HG03064 (cell line): Measurements from ENCODE around the gene VWA3A.
"Not testable (repeated sequence)": the region's sequence is repeated elsewhere in the genome, so short reads cannot be mapped to it uniquely, and the experiment has no call there.

ENCODE experiments used
- ATAC-seq: cut with Tn5 transposase; IDR thresholded peaks from one replicate; pipeline ENCODE4 v1.9.1; 2021; ENCODE audit warnings: low read depth; ENCODE audit not compliant: unreplicated experiment

Gene VWA3A

DNA sequence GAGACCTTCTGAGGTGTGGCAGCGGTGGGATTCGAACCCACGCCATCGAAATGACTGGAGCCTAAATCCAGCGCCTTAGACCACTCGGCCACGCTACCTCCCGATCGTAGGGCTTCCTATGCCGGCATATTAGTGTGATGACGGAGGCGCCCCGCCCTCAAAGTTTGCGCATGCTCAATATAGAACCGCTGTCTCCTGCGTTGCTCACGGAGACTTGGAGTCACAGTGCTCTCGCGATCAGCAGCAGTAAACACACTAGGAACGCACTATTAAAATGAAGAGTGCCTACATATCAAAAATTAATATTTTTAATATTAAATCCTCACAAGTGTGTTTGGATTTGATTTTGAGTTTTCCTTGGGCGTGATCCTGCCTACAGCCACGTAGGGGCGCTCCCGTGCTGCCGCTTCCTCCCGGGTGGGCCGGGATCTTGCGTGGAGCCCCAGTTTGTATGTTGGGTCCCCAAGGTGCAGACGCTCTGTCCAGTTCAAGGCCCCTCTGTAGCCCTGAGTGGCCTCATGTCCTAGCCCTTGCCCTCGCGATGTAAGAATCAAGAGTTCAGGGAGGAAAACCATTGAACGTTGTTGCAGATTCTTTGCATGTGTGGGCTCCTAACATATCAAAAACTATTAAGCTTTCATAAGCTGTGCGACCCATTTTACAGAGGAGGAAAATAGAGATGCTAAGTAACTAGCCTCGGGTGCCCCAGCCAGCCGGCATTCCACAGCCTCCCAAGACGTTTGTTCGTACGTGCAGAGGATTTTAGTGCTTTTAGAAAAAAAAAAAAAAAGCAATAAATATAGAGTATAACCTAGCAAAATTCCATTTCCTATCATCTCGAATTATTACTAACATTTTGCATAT, 103.6 kb downstream of the VWA3A start:
- no peak for ATAC-seq

DNA sequence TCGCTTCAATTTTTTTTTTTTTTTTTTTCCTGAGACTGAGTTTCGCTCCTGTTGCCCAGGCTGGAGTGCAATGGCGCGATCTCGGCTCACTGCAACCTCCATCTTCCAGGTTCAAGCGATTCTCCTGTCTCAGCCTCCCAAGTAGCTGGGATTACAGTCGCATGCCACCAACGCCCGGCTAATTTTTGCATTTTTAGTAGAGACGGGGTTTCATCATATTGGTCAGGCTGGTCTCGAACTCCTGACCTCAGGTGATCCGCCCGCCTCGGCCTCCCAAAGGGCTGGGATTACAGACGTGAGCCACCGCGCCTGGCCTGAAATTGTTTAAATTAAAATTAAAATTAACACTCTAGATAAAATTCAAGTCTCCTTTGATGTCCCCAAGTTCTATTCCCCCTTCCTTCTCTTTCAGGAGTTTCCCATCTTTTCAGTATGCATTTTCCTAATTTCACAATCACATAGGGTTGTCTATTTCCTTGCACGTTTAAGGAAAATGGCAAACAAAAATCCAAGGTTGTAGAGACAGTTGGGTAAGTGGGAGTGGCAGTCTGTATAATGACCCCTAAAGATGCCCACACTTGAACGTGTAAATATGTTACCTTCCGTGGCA, 104.3 kb downstream of the VWA3A start:
- ATAC-seq: not testable (repeated sequence)

GRCh38 chr16:22198547-22199293, 106.4 kb downstream of the VWA3A start:
- no peak for ATAC-seq

DNA sequence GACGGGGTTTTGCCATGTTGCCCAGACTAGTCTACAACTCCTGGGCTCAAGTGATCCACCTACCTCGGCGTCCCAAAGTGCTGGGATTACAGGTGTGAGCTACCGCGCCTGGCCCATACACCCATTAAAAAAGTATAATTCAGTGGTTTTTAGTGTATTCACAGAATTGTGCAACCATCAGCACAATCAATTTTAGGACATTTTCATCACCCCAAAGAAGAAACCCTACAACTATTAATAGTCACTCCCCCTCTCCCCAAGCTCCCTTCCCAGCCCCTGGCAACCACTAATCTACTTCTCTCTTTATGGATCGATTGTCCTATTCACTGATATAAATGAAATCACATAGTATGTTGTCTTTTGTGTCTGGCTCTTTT, 109.9 kb downstream of the VWA3A start:
- no peak for ATAC-seq

- no peak for ATAC-seq
These were observed 110.8 kb downstream of the VWA3A start for GRCh38 chr16:22203091-22203490.

DNA sequence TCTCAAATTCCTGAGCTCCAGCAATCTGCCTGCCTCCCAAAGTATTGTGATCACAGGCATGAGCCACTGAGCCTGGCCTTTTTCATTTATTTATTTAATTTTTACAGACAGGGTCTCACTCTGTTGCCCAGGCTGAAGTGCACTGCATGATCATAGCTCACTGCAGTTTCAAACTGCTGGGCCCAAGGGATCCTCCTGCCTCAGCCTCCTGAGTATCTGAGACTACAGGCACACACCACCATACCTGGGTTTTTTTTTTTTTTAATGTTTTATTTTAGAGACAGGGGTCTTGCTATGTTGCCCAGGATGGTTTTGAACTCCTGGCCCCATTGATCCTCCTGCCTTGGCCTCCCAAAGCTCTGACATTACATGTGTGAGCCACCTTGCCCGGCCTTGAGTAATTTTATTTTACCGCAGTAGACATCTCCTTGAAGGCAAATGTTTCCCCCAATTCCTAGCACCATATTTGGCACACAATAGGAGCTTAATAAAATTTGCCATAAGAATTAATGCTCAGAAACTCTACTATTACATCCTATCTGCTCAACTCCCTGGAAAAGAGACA, 111.8 kb downstream of the VWA3A start:
- no peak for ATAC-seq

DNA sequence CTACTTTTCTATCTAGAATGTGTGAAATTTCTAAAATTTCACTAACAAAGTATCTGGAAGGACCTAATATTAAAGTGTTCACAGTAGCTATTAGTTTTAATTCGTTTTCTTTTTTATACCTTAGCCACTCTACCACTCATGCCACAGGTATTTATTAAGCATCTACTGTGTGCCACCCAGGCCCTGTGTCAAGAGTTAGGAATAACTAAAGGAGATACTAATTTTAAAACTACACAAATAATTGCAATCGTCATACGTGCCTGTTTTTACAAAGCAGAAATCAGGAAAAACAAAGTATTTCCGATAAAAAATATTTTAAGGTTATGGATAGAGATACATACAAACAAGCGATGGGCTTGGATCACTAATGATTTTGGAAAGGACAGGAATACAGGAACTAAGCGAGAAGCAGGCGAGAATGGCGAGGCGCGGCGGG, 113.3 kb downstream of the VWA3A start:
- no peak for ATAC-seq

DNA sequence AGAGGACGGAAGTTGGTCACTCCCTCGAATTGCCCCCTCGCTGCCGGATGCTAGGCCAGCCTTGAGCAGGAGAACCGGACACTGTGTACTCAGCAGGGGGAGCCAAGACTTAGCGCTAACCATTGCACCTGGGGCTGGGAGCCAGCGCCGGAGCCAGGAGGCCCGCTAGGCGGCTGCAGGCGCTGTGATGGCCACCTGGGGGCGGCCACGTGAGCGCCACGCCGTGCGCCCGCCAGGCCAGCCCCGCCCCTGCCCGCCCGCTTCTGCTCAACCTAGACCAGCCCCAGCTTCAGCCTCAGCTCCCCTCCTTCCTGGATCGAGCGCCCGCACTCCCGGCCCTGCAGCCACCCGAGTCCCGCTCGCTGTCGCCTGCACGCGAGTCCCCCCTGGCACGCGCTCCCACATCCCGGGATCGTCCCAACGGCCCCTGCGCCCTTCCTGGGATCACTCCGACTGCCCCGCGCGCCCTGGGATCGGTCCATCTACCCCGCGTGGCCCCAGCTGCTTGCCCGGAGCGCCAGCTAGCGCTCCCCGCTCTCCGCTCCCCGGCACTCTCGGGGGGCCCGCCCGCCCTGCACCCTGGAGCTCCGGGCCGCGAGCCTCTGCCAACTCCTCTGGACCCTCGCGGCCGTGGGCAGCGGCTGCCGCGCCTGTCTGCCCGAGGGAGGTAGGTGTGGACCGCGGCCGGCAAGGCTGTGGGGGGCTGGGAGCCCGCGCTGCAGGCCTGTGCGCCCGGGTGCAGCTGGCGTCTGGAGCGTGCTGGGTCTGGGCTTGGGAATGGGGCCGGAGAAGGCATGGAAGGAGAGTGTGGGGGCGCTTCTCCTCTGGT, 113.9 kb downstream of the VWA3A start, which contains the start of gene EEF2K:
EEF2K (plus strand) TSS at position 266 of the 829 bp plus-strand sequence. CDS start 19,452 bp downstream, outside the sequence.
- peak; percentile 77 for ATAC-seq
